Spleen (tissue), 3 donors: ENCODE results near the gene SMAP2.

Source experiments
- POLR2A ChIP-seq, 3 donors: fragments of 450-650 bp; IDR thresholded peaks; one replicate each; pipeline ENCODE4 v1.5.1; 2017; ENCODE audit warnings: antibody characterized with exemption in 3 of 3, mild to moderate bottlenecking in 1 of 3
- POLR2AphosphoS5 ChIP-seq, 3 donors: sonication (generic); formaldehyde crosslinking; IDR thresholded peaks; one replicate each; pipeline ENCODE4 v1.5.1; 2017; ENCODE audit warnings: antibody characterized with exemption in 3 of 3

DNA sequence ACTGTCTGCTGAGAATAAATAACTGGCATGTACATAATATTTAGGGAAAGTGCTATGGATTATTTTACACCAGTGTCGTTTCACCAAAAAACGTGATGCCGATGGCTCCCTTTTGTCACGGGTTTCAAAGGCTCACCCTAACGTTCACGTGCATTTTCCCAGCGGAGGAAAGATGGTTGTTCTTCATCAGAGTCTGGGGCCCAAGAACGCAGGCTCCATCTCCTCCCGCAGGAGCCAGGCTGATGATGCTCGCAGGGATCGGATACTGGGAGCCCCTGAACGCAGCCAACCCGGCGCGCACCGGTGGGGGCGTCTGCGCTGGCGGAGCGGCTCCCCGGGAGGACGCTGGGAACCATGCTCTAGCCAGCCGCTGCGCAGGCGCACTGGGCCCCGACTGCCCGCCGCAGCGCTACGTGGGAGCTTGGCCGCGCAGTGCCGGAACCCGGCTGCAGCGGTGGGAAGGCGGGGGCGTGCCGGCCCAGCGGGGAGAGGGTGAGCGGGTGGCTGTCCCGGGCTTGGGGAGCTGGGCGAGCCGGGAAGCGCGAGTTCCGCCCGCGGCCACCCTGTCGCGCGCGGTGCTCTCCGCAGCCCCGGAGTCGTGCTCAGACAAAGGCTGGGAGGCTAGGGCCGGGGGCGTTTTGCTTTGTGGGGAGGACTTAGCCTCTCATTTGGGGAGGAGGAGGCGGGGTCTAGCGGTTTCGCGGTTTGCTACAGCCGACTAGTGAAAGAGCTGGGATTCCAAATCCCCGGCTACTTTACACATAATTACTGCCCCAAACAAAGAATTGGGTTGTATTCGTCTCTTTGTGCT is 76.4 kb downstream of the SMAP2 start, which contains the start of gene ZFP69B:
- peak; percentile 88 to 91 (median 88) for TF ChIP-seq POLR2AphosphoS5 (IDR thresholded peaks at IDR 0.05)
- no peak for TF ChIP-seq POLR2A (IDR thresholded peaks at IDR 0.05)
